ENCODE results near the gene ARHGEF7. TPM values are rescaled to one million over a fixed set of nuclear protein-coding genes. Genes with fewer than 3 reads are reported as not detected.
A peak's percentile ranks its signal among the peaks of the same experiment; 100 is the strongest.

The ARHGEF7 gene
- total RNA-seq, 2 donors from 2014 or later: 57.9 to 97.3 TPM

GRCh38 chr13:111342721-111343120 is 227.6 kb downstream of the ARHGEF7 start:
- no peaks in the 10 kb centered on the region for H3K9me3 ChIP-seq
- H3K36me3 ChIP-seq: no peaks in the 10 kb centered on the region
- no peaks in the 10 kb centered on the region for H3K27me3 ChIP-seq (replicated peaks; ENCODE audit: insufficient read depth)
- no peak overlapping the region for H3K27ac ChIP-seq
- H3K4me1 ChIP-seq (replicated peaks): no peaks in the 10 kb centered on the region
- intact Hi-C loops (cut with DNase I): no loop called here
- no peak overlapping the region for H3K4me3 ChIP-seq
- TF ChIP-seq CTCF (IDR thresholded peaks at IDR 0.05) (no peak), POLR2A (IDR thresholded peaks at IDR 0.05) (no peak), POLR2AphosphoS5 (IDR thresholded peaks at IDR 0.05) (no peak)
- WGBS: 93% methylated on average over 9 of the region's 9 CpGs
- DNase-seq (ENCODE audit: low spot score): peak; percentile 1

- 83% methylated on average over 11 of the region's 11 CpGs for WGBS
- peak; percentile 1 for DNase-seq (ENCODE audit: low spot score)
Observed at GRCh38 chr13:111343186-111343805, 228.2 kb downstream of the ARHGEF7 start.

GRCh38 chr13:111344471-111345191 is 229.5 kb downstream of the ARHGEF7 start:
- TF ChIP-seq POLR2AphosphoS5 (IDR thresholded peaks at IDR 0.05) (peak; percentile 50), CTCF (IDR thresholded peaks at IDR 0.05) (peak in 3 of 4 experiments; percentile 46 to 62 (median 61)), POLR2A (IDR thresholded peaks at IDR 0.05) (no peak)
- no peaks in the 10 kb centered on the region for H3K4me1 ChIP-seq (replicated peaks)
- 43% methylated on average over 25 of the region's 25 CpGs for WGBS
- intact Hi-C loops (cut with DNase I): no loop called here
- no peaks in the 10 kb centered on the region for H3K27me3 ChIP-seq (replicated peaks; ENCODE audit: insufficient read depth)
- peak; percentile 81 for DNase-seq (ENCODE audit: low spot score)
- H3K9me3 ChIP-seq: no peaks in the 10 kb centered on the region
- no peak overlapping the region for H3K27ac ChIP-seq
- H3K36me3 ChIP-seq: no peaks in the 10 kb centered on the region
- H3K4me3 ChIP-seq: no peak overlapping the region

More at GRCh38 chr13:111343186-111343805, 228.2 kb downstream of the ARHGEF7 start:
- H3K36me3 ChIP-seq: no peaks in the 10 kb centered on the region
- H3K27ac ChIP-seq: no peak overlapping the region
- no peaks in the 10 kb centered on the region for H3K9me3 ChIP-seq
- no peaks in the 10 kb centered on the region for H3K27me3 ChIP-seq (replicated peaks; ENCODE audit: insufficient read depth)
- H3K4me1 ChIP-seq (replicated peaks): no peaks in the 10 kb centered on the region
- no peak for TF ChIP-seq CTCF (IDR thresholded peaks at IDR 0.05)
- TF ChIP-seq POLR2AphosphoS5 (IDR thresholded peaks at IDR 0.05): no peak
- TF ChIP-seq POLR2A (IDR thresholded peaks at IDR 0.05): no peak
- intact Hi-C loops (cut with DNase I): no loop called here
- H3K4me3 ChIP-seq: no peak overlapping the region

- TF ChIP-seq POLR2AphosphoS5 (IDR thresholded peaks at IDR 0.05) (no peak), POLR2A (IDR thresholded peaks at IDR 0.05) (no peak), CTCF (IDR thresholded peaks at IDR 0.05) (no peak)
- Histone ChIP-seq H3K27ac (no peak overlapping the region), H3K4me1 (replicated peaks) (no peaks in the 10 kb centered on the region), H3K36me3 (no peaks in the 10 kb centered on the region), H3K27me3 (replicated peaks; ENCODE audit: insufficient read depth) (no peaks in the 10 kb centered on the region), H3K9me3 (no peaks in the 10 kb centered on the region), H3K4me3 (no peak overlapping the region)
- intact Hi-C loops (cut with DNase I): no loop called here
- WGBS: 95% methylated on average over 11 of the region's 11 CpGs
- DNase-seq (ENCODE audit: low spot score): no peak
Observed at GRCh38 chr13:111345682-111346081, 230.6 kb downstream of the ARHGEF7 start.
